ENCODE results near the gene NFYC. TPM values are rescaled to one million over a fixed set of nuclear protein-coding genes. Genes with fewer than 3 reads are reported as not detected.

NFYC gene
- total RNA-seq, 4 donors from 2014 or later, result 30.0 to 54.2 (median 46.6) TPM

DNA sequence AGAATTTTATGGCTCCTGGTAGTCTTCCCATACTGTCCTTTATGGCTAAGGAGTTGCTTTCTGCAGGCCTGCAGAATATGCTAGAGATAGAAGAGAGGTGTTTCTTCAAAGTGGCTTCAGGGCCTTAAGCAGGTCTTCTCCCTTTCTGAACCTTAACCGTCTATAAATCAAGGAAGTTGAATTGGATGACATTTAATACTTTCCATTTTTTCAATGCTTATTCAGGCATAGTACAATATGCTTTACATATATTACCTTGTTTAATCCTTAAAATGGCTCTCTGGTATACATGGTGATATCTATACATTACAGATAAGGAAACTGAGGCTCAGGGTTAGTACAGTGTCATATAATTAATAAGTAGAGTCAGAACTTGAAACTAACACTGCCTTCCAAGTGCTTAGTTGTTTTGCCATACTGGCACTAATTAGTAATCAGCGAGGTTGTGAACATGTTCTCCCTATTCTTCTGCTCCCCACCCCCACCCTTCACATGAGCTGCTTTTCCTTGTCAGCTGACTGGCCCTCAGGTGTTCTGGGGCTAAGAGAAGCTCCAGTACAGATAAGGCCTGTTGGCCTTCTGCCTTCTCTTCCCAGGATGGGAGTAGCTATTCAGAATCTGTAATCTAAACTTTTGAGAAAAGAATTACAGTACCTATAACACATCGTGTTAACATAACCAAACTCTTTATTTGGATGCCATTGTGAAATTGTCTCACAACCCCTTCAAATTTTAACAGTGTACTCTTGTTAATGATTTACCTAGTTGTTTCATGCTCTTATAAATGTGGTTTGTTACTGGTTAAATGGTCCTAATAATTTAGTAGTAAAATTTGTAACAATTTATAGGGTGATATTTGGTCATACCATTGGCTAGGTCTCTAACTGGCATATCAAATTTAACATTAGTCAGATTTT lies 13.6 kb downstream of the NFYC start:
- Histone ChIP-seq H3K27me3 (no peaks in the 10 kb centered on the region), H3K36me3 (no peaks in the 10 kb centered on the region), H3K27ac (replicated peaks in 1 of 4) (no peak overlapping the region), H3K4me3 (no peak overlapping the region), H3K4me1 (peaks cover 26 to 45% (median 37%) of the 10 kb centered on the region in 4 donors), H3K9me3 (no peaks in the 10 kb centered on the region)
- no peak for DNase-seq (ENCODE audit: extremely low spot score)
- intact Hi-C loops (cut with DNase I), result no loop called here
- TF ChIP-seq EP300 (IDR thresholded peaks at IDR 0.05) (no peak), POLR2AphosphoS5 (IDR thresholded peaks at IDR 0.05) (no peak), CTCF (IDR thresholded peaks at IDR 0.05) (no peak), POLR2A (IDR thresholded peaks at IDR 0.05; ENCODE audit: low read depth) (no peak)
- WGBS, result 83% methylated on average over 3 of the region's 3 CpGs

DNA sequence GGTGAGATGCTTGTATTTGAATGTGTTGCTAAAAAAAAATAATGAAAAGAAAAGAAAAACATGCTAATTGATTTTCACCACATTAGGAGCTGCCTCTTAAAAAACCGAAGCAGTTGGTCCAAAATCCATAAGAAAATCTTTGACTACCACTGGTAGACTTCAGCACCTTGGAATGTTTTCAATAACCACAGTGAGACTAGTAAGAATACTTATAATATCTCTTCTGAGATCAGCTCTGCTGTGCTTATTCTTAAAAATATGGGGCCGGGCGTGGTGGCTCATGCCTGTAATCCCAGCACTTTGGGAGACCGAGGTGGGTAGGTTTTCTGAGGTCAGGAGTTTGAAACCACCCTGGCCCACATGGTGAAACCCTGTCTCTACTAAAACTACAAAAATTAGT lies 15.1 kb downstream of the NFYC start:
- Histone ChIP-seq H3K9me3 (no peaks in the 10 kb centered on the region), H3K27me3 (no peaks in the 10 kb centered on the region), H3K4me3 (no peak overlapping the region), H3K4me1 (peaks cover 32 to 61% (median 49%) of the 10 kb centered on the region in 4 donors), H3K27ac (replicated peaks in 1 of 4) (no peak overlapping the region), H3K36me3 (no peaks in the 10 kb centered on the region)
- intact Hi-C loops (cut with DNase I), result no loop called here
- 98% methylated on average over 4 of the region's 4 CpGs for WGBS
- DNase-seq (ENCODE audit: extremely low spot score), result no peak
- TF ChIP-seq POLR2A (IDR thresholded peaks at IDR 0.05; ENCODE audit: low read depth), result no peak

DNA sequence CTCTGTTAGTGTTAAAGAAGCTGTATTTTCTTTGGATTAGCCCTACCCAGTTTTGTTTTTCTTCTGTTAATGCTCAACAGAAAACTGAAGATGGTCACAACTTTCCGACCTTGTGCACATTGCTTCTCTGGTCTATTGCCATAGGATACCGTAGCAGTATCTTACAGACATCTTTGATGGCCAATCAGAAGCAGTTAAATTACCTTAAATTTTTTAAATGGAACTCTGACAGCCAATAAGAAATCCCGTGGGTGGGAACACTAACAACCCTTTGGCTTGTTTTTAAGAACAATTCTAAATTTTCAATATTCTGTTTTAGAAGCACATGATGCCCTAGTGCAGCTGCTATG lies 17.2 kb downstream of the NFYC start:
- no peaks in the 10 kb centered on the region for H3K36me3 ChIP-seq
- H3K4me1 ChIP-seq, result peaks cover 35 to 70% (median 58%) of the 10 kb centered on the region in 4 donors
- peak overlapping the region; percentile 52 to 70 (median 62) for H3K4me3 ChIP-seq
- intact Hi-C loops (cut with DNase I), result no loop called here
- no peaks in the 10 kb centered on the region for H3K27me3 ChIP-seq
- H3K27ac ChIP-seq (replicated peaks in 1 of 4), result peak overlapping the region; percentile 80 to 84 (median 82)
- TF ChIP-seq CTCF (IDR thresholded peaks at IDR 0.05), result no peak
- no peak for TF ChIP-seq POLR2AphosphoS5 (IDR thresholded peaks at IDR 0.05)
- DNase-seq (ENCODE audit: extremely low spot score), result no peak
- H3K9me3 ChIP-seq, result no peaks in the 10 kb centered on the region
- WGBS, result 2% methylated on average over 3 of the region's 3 CpGs

DNA sequence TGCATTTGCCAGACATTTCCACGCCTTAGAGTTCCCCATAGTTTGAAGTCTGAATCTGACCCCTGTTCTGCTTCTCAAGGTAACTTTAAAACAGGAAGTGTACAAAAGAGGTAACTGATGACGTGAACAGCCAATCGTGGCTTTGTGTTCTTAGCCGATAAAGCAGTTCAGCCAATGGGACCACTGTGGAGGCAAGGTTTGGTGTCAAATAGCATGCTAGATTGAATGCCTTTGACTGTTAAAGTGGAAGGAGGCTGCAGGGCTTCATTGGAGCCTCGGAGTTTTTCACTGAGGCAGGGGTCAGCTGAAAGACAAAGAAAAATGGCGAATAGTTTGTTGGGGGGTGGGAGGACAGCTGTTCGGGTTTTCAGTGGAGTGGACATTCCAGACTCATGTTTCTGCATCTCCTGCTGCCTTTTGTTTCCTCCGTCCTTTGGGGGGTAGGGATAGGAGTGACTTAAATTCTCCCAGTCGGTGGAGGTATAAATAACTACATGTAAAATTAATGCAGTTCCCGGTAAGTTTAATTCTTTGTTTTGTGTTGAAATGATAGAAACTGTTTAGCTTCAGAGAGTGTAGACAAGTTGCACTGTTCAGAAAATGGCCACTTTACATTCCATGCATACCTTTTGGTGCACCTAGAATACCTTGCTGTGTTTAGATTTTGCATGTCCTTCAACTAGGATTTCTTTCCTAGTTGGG lies 17.7 kb downstream of the NFYC start:
- peak overlapping the region; percentile 52 to 70 (median 62) for H3K4me3 ChIP-seq
- H3K36me3 ChIP-seq, result no peaks in the 10 kb centered on the region
- intact Hi-C loops (cut with DNase I), result no loop called here
- no peaks in the 10 kb centered on the region for H3K27me3 ChIP-seq
- peak; percentile 94 for DNase-seq (ENCODE audit: extremely low spot score)
- peak; percentile 86 to 89 for TF ChIP-seq POLR2AphosphoS5 (IDR thresholded peaks at IDR 0.05)
- TF ChIP-seq EP300 (IDR thresholded peaks at IDR 0.05), result no peak
- peak overlapping the region; percentile 80 to 84 (median 82) for H3K27ac ChIP-seq (replicated peaks in 1 of 4)
- H3K4me1 ChIP-seq, result peaks cover 39 to 70% (median 60%) of the 10 kb centered on the region in 4 donors
- H3K9me3 ChIP-seq, result no peaks in the 10 kb centered on the region
- WGBS, result 1% methylated on average over 10 of the region's 10 CpGs

- Histone ChIP-seq H3K4me3 (peak overlapping the region; percentile 52 to 70 (median 62)), H3K9me3 (no peaks in the 10 kb centered on the region), H3K36me3 (no peaks in the 10 kb centered on the region), H3K27me3 (no peaks in the 10 kb centered on the region), H3K27ac (replicated peaks in 1 of 4) (peak overlapping the region; percentile 80 to 84 (median 82)), H3K4me1 (peaks cover 39 to 71% (median 65%) of the 10 kb centered on the region in 4 donors)
- no peak for TF ChIP-seq CTCF (IDR thresholded peaks at IDR 0.05)
- no peak for TF ChIP-seq POLR2A (IDR thresholded peaks at IDR 0.05; ENCODE audit: low read depth)
- TF ChIP-seq EP300 (IDR thresholded peaks at IDR 0.05), result no peak
- TF ChIP-seq POLR2AphosphoS5 (IDR thresholded peaks at IDR 0.05), result no peak
- 11% methylated on average over 3 of the region's 3 CpGs for WGBS
- DNase-seq (ENCODE audit: extremely low spot score), result no peak
- intact Hi-C loops (cut with DNase I), result no loop called here
Observed at GRCh38 chr1:40709802-40710278, 18.3 kb downstream of the NFYC start.
